ENCODE measurements around the gene SEC16A. TPM values are rescaled to one million over a fixed set of nuclear protein-coding genes. Genes with fewer than 3 reads are reported as not detected.

The SEC16A gene
- total and polyA plus RNA-seq, 7 experiments from 2014 or later = 25.4 to 88.5 (median 83.0) TPM

GRCh38 chr9:136485049-136486045 is 2.5 kb upstream of the SEC16A start:
- CTCF ChIA-PET = interaction anchor here (1.1 to 7.4 kb wide), 7 partner anchors 48 to 162 kb away, joined by 3 to 75 read pairs (median 7); no protein-coding TSS in a partner anchor
- POLR2A ChIA-PET = interaction anchor here (0.7 to 1.8 kb wide), 5 partner anchors 10 to 243 kb away, joined by 3 to 8 read pairs (median 4); no protein-coding TSS in a partner anchor

GRCh38 chr9:136484153-136485048 is 1.6 kb upstream of the SEC16A start:
- Histone ChIP-seq H3K27ac (ENCODE audit: low read depth, low read length) (peak overlapping the region; percentile 97), H3K4me3 (ENCODE audit: low read length) (peak overlapping the region; percentile 93), H3K36me3 (ENCODE audit: control insufficient read depth in 2 of 3, insufficient read depth in 3 of 3, low read length in 3 of 3) (no peaks in the 10 kb centered on the region), H3K9me3 (ENCODE audit: control insufficient read depth in 2 of 3, low read length in 3 of 3) (no peaks in the 10 kb centered on the region), H3K4me1 (ENCODE audit: control insufficient read depth in 2 of 2, insufficient read depth in 2 of 2, low read length in 2 of 2) (peaks cover 20 to 30% of the 10 kb centered on the region in 2 donors), H3K27me3 (ENCODE audit: control insufficient read depth in 2 of 2, insufficient read depth in 2 of 2, low read length in 2 of 2) (no peaks in the 10 kb centered on the region)
- Mint-ChIP-seq H3K4me3 (peak overlapping the region; percentile 49 to 73 (median 60)), H3K36me3 (peaks cover 0 to 3% (median 0%) of the 10 kb centered on the region in 5 donors), H3K4me1 (peaks cover 21 to 37% (median 30%) of the 10 kb centered on the region in 7 donors), H3K27ac (peak overlapping the region; percentile 25 to 85 (median 69)), H3K9me3 (no peaks in the 10 kb centered on the region), H3K27me3 (no peaks in the 10 kb centered on the region)
- no peak for ATAC-seq
- intact Hi-C loops (cut with micrococcal nuclease) = loop anchor here (1.0 to 5.0 kb wide), 10 partner anchors 160 to 1068 kb away; partner anchors contain the start of genes MAN1B1 (in 1 of the 2), MRPL41 (in 1 of the 2), PNPLA7 (in 1 of the 2) and UBAC1 (in 1 of the 2)
- DNase-seq = peak in 8 of 9 donors; percentile 10 to 33 (median 17)
- ChIA-PET CTCF (interaction anchor here (1.7 to 7.4 kb wide), 4 partner anchors 55 to 150 kb away, joined by 4 to 75 read pairs (median 36); no protein-coding TSS in a partner anchor), POLR2A (interaction anchor here (0.6 to 1.8 kb wide), 10 partner anchors 9 to 244 kb away, joined by 3 to 8 read pairs (median 4); partner anchors contain the start of gene DNLZ)

More at GRCh38 chr9:136485049-136486045, 2.5 kb upstream of the SEC16A start:
- no peaks in the 10 kb centered on the region for H3K9me3 ChIP-seq (ENCODE audit: control insufficient read depth in 2 of 3, low read length in 3 of 3)
- H3K36me3 Mint-ChIP-seq = no peaks in the 10 kb centered on the region
- no peaks in the 10 kb centered on the region for H3K9me3 Mint-ChIP-seq
- H3K27ac Mint-ChIP-seq = peak overlapping the region; percentile 25 to 85 (median 69)
- ATAC-seq = no peak
- no peaks in the 10 kb centered on the region for H3K27me3 Mint-ChIP-seq
- H3K4me3 ChIP-seq (ENCODE audit: low read length) = no peak overlapping the region
- DNase-seq = peak; percentile 68 to 86 (median 79)
- peak overlapping the region; percentile 49 to 73 (median 60) for H3K4me3 Mint-ChIP-seq
- peaks cover 18 to 23% of the 10 kb centered on the region in 2 donors for H3K4me1 ChIP-seq (ENCODE audit: control insufficient read depth in 2 of 2, insufficient read depth in 2 of 2, low read length in 2 of 2)
- peaks cover 16 to 29% (median 23%) of the 10 kb centered on the region in 7 donors for H3K4me1 Mint-ChIP-seq
- H3K27me3 ChIP-seq (ENCODE audit: control insufficient read depth in 2 of 2, insufficient read depth in 2 of 2, low read length in 2 of 2) = no peaks in the 10 kb centered on the region
- intact Hi-C loops (cut with micrococcal nuclease) = loop anchor here (1.0 kb wide), 5 partner anchors 159 to 299 kb away; no protein-coding TSS in a partner anchor
- no peak overlapping the region for H3K27ac ChIP-seq (ENCODE audit: low read depth, low read length)
- H3K36me3 ChIP-seq (ENCODE audit: control insufficient read depth in 2 of 3, insufficient read depth in 3 of 3, low read length in 3 of 3) = no peaks in the 10 kb centered on the region

- H3K27ac ChIP-seq (ENCODE audit: low read depth, low read length) = peak overlapping the region; percentile 97
- Mint-ChIP-seq H3K9me3 (no peaks in the 10 kb centered on the region), H3K4me3 (peak overlapping the region; percentile 82 to 99 (median 97)), H3K36me3 (peaks cover 0 to 4% (median 0%) of the 10 kb centered on the region in 5 donors), H3K4me1 (peaks cover 21 to 43% (median 36%) of the 10 kb centered on the region in 7 donors), H3K27me3 (no peaks in the 10 kb centered on the region), H3K27ac (peak overlapping the region; percentile 86 to 99 (median 98))
- no peaks in the 10 kb centered on the region for H3K9me3 ChIP-seq (ENCODE audit: control insufficient read depth in 2 of 3, low read length in 3 of 3)
- intact Hi-C loops (cut with micrococcal nuclease) = loop anchor here (1.0 to 5.0 kb wide), 23 partner anchors 44 to 1069 kb away; partner anchors contain the start of genes DNLZ (in 2 of the 2), ENTR1 (in 2 of the 2), MRPL41 (in 2 of the 2) and NOTCH1 (in 2 of the 2)
- no peaks in the 10 kb centered on the region for H3K27me3 ChIP-seq (ENCODE audit: control insufficient read depth in 2 of 2, insufficient read depth in 2 of 2, low read length in 2 of 2)
- H3K36me3 ChIP-seq (ENCODE audit: control insufficient read depth in 2 of 3, insufficient read depth in 3 of 3, low read length in 3 of 3) = no peaks in the 10 kb centered on the region
- ChIA-PET POLR2A (interaction anchor here (0.6 to 1.6 kb wide), 8 partner anchors 50 to 244 kb away, joined by 3 to 8 read pairs (median 4); partner anchors contain the start of gene DNLZ), CTCF (interaction anchor here (1.7 to 7.4 kb wide), 3 partner anchors 144 to 151 kb away, joined by 4 to 75 read pairs (median 55); no protein-coding TSS in a partner anchor)
- ATAC-seq (peak; percentile 63), DNase-seq (peak; percentile 89 to 99 (median 97))
- peak overlapping the region; percentile 93 for H3K4me3 ChIP-seq (ENCODE audit: low read length)
- H3K4me1 ChIP-seq (ENCODE audit: control insufficient read depth in 2 of 2, insufficient read depth in 2 of 2, low read length in 2 of 2) = peaks cover 20 to 30% of the 10 kb centered on the region in 2 donors
Measured at GRCh38 chr9:136483589-136484152, 831 bp upstream of the SEC16A start.

- Histone ChIP-seq H3K27me3 (ENCODE audit: control insufficient read depth in 2 of 2, insufficient read depth in 2 of 2, low read length in 2 of 2) (no peaks in the 10 kb centered on the region), H3K9me3 (ENCODE audit: control insufficient read depth in 2 of 3, low read length in 3 of 3) (no peaks in the 10 kb centered on the region), H3K4me1 (ENCODE audit: control insufficient read depth in 2 of 2, insufficient read depth in 2 of 2, low read length in 2 of 2) (peaks cover 17 to 30% of the 10 kb centered on the region in 2 donors), H3K36me3 (ENCODE audit: control insufficient read depth in 2 of 3, insufficient read depth in 3 of 3, low read length in 3 of 3) (peaks cover 0 to 10% (median under 1%) of the 10 kb centered on the region in 3 experiments), H3K27ac (ENCODE audit: low read depth, low read length) (peak overlapping the region; percentile 97), H3K4me3 (ENCODE audit: low read length) (peak overlapping the region; percentile 78)
- Mint-ChIP-seq H3K27me3 (no peaks in the 10 kb centered on the region), H3K4me1 (peaks cover 20 to 54% (median 47%) of the 10 kb centered on the region in 7 donors), H3K27ac (peak overlapping the region; percentile 86 to 98 (median 92)), H3K4me3 (peak overlapping the region; percentile 83 to 99 (median 96)), H3K9me3 (no peaks in the 10 kb centered on the region), H3K36me3 (peaks cover 0 to 11% (median 3%) of the 10 kb centered on the region in 5 donors)
- ChIA-PET POLR2A (no interaction called here), CTCF (no interaction called here)
- intact Hi-C loops (cut with micrococcal nuclease) = loop anchor here (1.0 to 5.0 kb wide), 12 partner anchors 43 to 1070 kb away; partner anchors contain the start of genes MRPL41 (in 2 of the 2), PNPLA7 (in 2 of the 2), CAMSAP1 (in 1 of the 2) and ENTR1 (in 1 of the 2)
- ATAC-seq (no peak), DNase-seq (peak in 6 of 9 donors; percentile 29 to 44 (median 43))
Measured at GRCh38 chr9:136482046-136482792, 621 bp downstream of the SEC16A start.

GRCh38 chr9:136481558-136481957 is 1.3 kb downstream of the SEC16A start:
- Histone ChIP-seq H3K4me1 (ENCODE audit: control insufficient read depth in 2 of 2, insufficient read depth in 2 of 2, low read length in 2 of 2) (peaks cover 17 to 30% of the 10 kb centered on the region in 2 donors), H3K4me3 (ENCODE audit: low read length) (peak overlapping the region; percentile 78), H3K9me3 (ENCODE audit: control insufficient read depth in 2 of 3, low read length in 3 of 3) (no peaks in the 10 kb centered on the region), H3K27me3 (ENCODE audit: control insufficient read depth in 2 of 2, insufficient read depth in 2 of 2, low read length in 2 of 2) (no peaks in the 10 kb centered on the region), H3K27ac (ENCODE audit: low read depth, low read length) (peak overlapping the region; percentile 97), H3K36me3 (ENCODE audit: control insufficient read depth in 2 of 3, insufficient read depth in 3 of 3, low read length in 3 of 3) (peaks cover 0 to 17% (median 3%) of the 10 kb centered on the region in 3 experiments)
- ChIA-PET CTCF (no interaction called here), POLR2A (no interaction called here)
- Mint-ChIP-seq H3K4me3 (peak overlapping the region; percentile 83 to 99 (median 95)), H3K9me3 (no peaks in the 10 kb centered on the region), H3K27ac (peak overlapping the region; percentile 86 to 98 (median 92)), H3K36me3 (peaks cover 0 to 11% (median 3%) of the 10 kb centered on the region in 5 donors), H3K4me1 (peaks cover 20 to 54% (median 47%) of the 10 kb centered on the region in 7 donors), H3K27me3 (no peaks in the 10 kb centered on the region)
- intact Hi-C loops (cut with micrococcal nuclease) = loop anchor here (5.0 kb wide), 5 partner anchors 214 to 1071 kb away; partner anchors contain the start of genes MAN1B1 (in 1 of the 2), MRPL41 (in 1 of the 2), PNPLA7 (in 1 of the 2) and UBAC1 (in 1 of the 2)
- ATAC-seq = no peak
- DNase-seq = peak in 1 of 9 donors; percentile 20

All from naive thymus-derived CD4-positive, alpha-beta T cell (primary cell).